ENCODE data around the gene TPCN2. TPM values are rescaled to one million over a fixed set of nuclear protein-coding genes. Genes with fewer than 3 reads are reported as not detected.
"Not testable (repeated sequence)": the region's sequence is repeated elsewhere in the genome, so short reads cannot be mapped to it uniquely, and the experiment has no call there.

The TPCN2 gene
- total and polyA plus RNA-seq, 2 of the 8 experiments (the other 6 are each of a cell fraction or from before 2014, with no cell fraction given), result 9.7 to 18.6 TPM

DNA sequence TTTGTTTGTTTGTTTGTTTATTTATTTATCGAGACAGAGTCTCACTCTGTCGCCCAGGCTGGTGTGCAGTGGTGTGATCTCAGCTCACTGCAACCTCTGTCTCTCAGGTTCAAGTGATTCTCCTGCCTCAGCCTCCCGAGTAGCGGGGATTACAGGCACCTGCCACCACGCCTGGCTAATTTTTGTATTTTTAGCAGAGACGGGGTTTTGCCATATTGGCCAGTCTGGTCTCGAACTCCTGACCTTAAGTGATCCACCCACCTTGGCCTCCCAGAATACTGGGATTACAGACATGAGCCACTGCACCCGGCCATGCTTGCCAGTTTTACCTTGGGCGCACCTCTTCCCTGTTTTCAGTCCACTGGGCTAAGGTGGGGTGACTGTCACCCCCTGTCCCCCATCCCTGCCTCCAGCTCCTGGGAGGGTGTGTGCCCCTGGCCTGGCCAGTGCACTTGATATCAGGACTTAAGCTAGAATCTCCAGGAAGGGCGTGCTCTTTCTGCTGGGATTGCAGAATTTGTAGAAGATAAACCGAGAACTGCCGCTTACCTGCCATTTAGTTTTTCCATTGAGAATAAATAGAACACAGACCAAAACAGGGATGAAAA lies 48.9 kb upstream of the TPCN2 start:
- H3K18ac ChIP-seq (ENCODE audit: extremely low read depth, low read length); H2AFZ ChIP-seq (ENCODE audit: low read length); H4K20me1 ChIP-seq (replicated peaks in 1 of 2; ENCODE audit: control insufficient read depth in 1 of 2, insufficient read depth in 2 of 2, low read length in 2 of 2); H2BK12ac ChIP-seq (ENCODE audit: low read depth, low read length); H4K91ac ChIP-seq (replicated peaks; ENCODE audit: insufficient read length, low read length); H2BK120ac ChIP-seq (replicated peaks; ENCODE audit: low read depth, low read length); H3K14ac ChIP-seq (ENCODE audit: insufficient read length); H2BK15ac ChIP-seq (ENCODE audit: low read length); H2BK20ac ChIP-seq (ENCODE audit: low read length); H3K56ac ChIP-seq (replicated peaks; ENCODE audit: insufficient read length, low read depth, low read length); H3K27ac ChIP-seq (ENCODE audit: low read depth, low read length); H3K9me3 ChIP-seq (ENCODE audit: insufficient read depth in 2 of 2, low read depth in 1 of 2, low read length in 1 of 2); H3K36me3 ChIP-seq (ENCODE audit: control insufficient read depth in 2 of 4, insufficient read depth in 4 of 4, low read length in 3 of 4); H3K4me1 ChIP-seq (replicated peaks in 1 of 4; ENCODE audit: control insufficient read depth in 3 of 4, insufficient read depth in 4 of 4, low read length in 3 of 4); H3K4ac ChIP-seq (replicated peaks; ENCODE audit: insufficient read length, low read depth, low read length); DNase-seq (ENCODE audit: low read depth in 1 of 2, low spot score in 2 of 2); H2BK5ac ChIP-seq (ENCODE audit: low read depth, low read length); H4K5ac ChIP-seq (ENCODE audit: insufficient read length, low read depth, low read length); H4K8ac ChIP-seq (ENCODE audit: extremely low read depth, insufficient read depth, low read length); H3K4me3 ChIP-seq (ENCODE audit: extremely low read depth in 1 of 4, insufficient read depth in 2 of 4, low read depth in 3 of 4, low read length in 4 of 4); H3K23me2 ChIP-seq (ENCODE audit: low read depth, low read length); FAIRE-seq; H2AK5ac ChIP-seq (ENCODE audit: low read depth, low read length); H3K4me2 ChIP-seq (ENCODE audit: insufficient read depth in 1 of 2, low read depth in 2 of 2, low read length in 2 of 2); H3K27me3 ChIP-seq (replicated peaks in 1 of 4; ENCODE audit: control insufficient read depth in 3 of 4, extremely low read depth in 1 of 4, insufficient read depth in 3 of 4, low read length in 3 of 4); H3K79me1 ChIP-seq (ENCODE audit: low read depth, low read length); H3K23ac ChIP-seq (ENCODE audit: insufficient read length); H3K9ac ChIP-seq (replicated peaks in 1 of 4; ENCODE audit: extremely low read depth in 1 of 4, low read depth in 3 of 4, low read length in 3 of 4); H3K79me2 ChIP-seq (ENCODE audit: control insufficient read depth in 1 of 2, insufficient read depth in 2 of 2, low read length in 2 of 2): not testable (repeated sequence)
- 86% methylated on average over 11 of the region's 12 CpGs; no CpG with 5 or more reads in 1 of the 2 experiments for WGBS, 2 experiments (ENCODE audit: extremely low coverage in 1 of 2, insufficient coverage in 1 of 2, insufficient read length in 1 of 2, insufficient replicate concordance in 2 of 2, low coverage in 1 of 2, low lambda C conversion rate in 2 of 2, missing lambda C conversion rate in 1 of 2)
- POLR2A ChIA-PET (ENCODE audit: partially characterized antibody), result interaction anchor here (0.6 to 2.5 kb wide), 3 partner anchors 11 to 469 kb away, joined by 3 to 6 read pairs (median 3); partner anchors contain the start of gene TPCN2
- CTCF ChIA-PET (ENCODE audit: partially characterized antibody), result interaction anchor here (1.1 to 2.3 kb wide), 5 partner anchors 11 to 49 kb away, joined by 3 to 6 read pairs (median 4); partner anchors contain the start of genes MRGPRD and MRGPRF
